Activated CD8-positive, alpha-beta T cell treated with anti-CD3 and anti-CD28 coated beads for 36 hours (primary cell): ENCODE data around the gene RPAIN. TPM values are rescaled to one million over a fixed set of nuclear protein-coding genes. Genes with fewer than 3 reads are reported as not detected.

Experiments used
- ATAC-seq: fragments of 200-7000 bp; cut with Tn5 transposase; one replicate; pipeline ENCODE4 v1.10.0; 2021; ENCODE audit warnings: mild to moderate bottlenecking, moderate library complexity
- CTCF ChIA-PET: fragments of 350-600 bp; sonication (Branson Sonifier 250); formaldehyde crosslinking; loops from one replicate; lab custom pipeline; 2021; ENCODE audit warnings: antibody characterized with exemption; lab: Charles Lee
- POLR2A ChIA-PET: fragments of 350-600 bp; sonication (Branson Sonifier 250); formaldehyde crosslinking; loops from one replicate; lab custom pipeline; 2021; ENCODE audit warnings: antibody characterized with exemption; lab: Charles Lee
- DNase-seq: peaks from one replicate; pipeline ENCODE4 v3.0.0-alpha.2; 2020
- H3K27ac Mint-ChIP-seq: one replicate; pipeline ENCODE4 v1.8.0; 2021; ENCODE audit warnings: mild to moderate bottlenecking, mixed read lengths
- H3K27me3 Mint-ChIP-seq: one replicate; pipeline ENCODE4 v1.8.0; 2021; ENCODE audit warnings: mixed read lengths
- H3K36me3 Mint-ChIP-seq: one replicate; pipeline ENCODE4 v1.8.0; 2021; ENCODE audit warnings: low read depth, mixed read lengths
- H3K4me1 Mint-ChIP-seq: one replicate; pipeline ENCODE4 v1.8.0; 2021; ENCODE audit warnings: low read depth, mixed read lengths
- H3K4me3 Mint-ChIP-seq: one replicate; pipeline ENCODE4 v1.8.0; 2021; ENCODE audit warnings: mild to moderate bottlenecking, moderate library complexity, mixed read lengths
- H3K9me3 Mint-ChIP-seq: one replicate; pipeline ENCODE4 v1.8.0; 2021; ENCODE audit warnings: mixed read lengths
- intact Hi-C: fragments of 100-400 bp; cut with micrococcal nuclease; formaldehyde crosslinking; loops from one replicate; pipeline ENCODE4 v1.10.0; 2022
- total RNA-seq, 2 experiments: library from RNA; stranded (reverse); gene quantifications; one replicate each; pipeline ENCODE4 v1.2.3, GENCODE V29; 2021
- TF ChIP-seq, protein P1 (sequence below): fragments of 200-600 bp; IDR thresholded peaks from one replicate; pipeline ENCODE4 v1.8.0; 2022; ENCODE audit warnings: antibody characterized with exemption, mild to moderate bottlenecking

The RPAIN gene
- total RNA-seq, 2 experiments from 2014 or later: 56.9 to 61.4 TPM

GRCh38 chr17:5422505-5422904, 2.5 kb downstream of the RPAIN start:
- POLR2A ChIA-PET: interaction anchor here (0.9 to 1.5 kb wide), 3 partner anchors 10 to 18 kb away, joined by 3 to 6 read pairs (median 3); no protein-coding TSS in a partner anchor
- TF ChIP-seq, protein P1, sequence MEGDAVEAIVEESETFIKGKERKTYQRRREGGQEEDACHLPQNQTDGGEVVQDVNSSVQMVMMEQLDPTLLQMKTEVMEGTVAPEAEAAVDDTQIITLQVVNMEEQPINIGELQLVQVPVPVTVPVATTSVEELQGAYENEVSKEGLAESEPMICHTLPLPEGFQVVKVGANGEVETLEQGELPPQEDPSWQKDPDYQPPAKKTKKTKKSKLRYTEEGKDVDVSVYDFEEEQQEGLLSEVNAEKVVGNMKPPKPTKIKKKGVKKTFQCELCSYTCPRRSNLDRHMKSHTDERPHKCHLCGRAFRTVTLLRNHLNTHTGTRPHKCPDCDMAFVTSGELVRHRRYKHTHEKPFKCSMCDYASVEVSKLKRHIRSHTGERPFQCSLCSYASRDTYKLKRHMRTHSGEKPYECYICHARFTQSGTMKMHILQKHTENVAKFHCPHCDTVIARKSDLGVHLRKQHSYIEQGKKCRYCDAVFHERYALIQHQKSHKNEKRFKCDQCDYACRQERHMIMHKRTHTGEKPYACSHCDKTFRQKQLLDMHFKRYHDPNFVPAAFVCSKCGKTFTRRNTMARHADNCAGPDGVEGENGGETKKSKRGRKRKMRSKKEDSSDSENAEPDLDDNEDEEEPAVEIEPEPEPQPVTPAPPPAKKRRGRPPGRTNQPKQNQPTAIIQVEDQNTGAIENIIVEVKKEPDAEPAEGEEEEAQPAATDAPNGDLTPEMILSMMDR: no peak
- Mint-ChIP-seq H3K4me1 (peaks cover 34% of the 10 kb centered on the region), H3K36me3 (peaks cover 56% of the 10 kb centered on the region), H3K9me3 (no peaks in the 10 kb centered on the region), H3K27ac (no peak overlapping the region), H3K27me3 (no peaks in the 10 kb centered on the region), H3K4me3 (no peak overlapping the region)
- intact Hi-C loops: no loop called here
- no peak for DNase-seq
- CTCF ChIA-PET: interaction anchor here (0.7 to 1.0 kb wide), 3 partner anchors 10 to 16 kb away, joined by 3 read pairs; partner anchors contain the start of gene C1QBP
- no peak for ATAC-seq

GRCh38 chr17:5424909-5425308, 4.9 kb downstream of the RPAIN start:
- intact Hi-C loops: no loop called here

DNA sequence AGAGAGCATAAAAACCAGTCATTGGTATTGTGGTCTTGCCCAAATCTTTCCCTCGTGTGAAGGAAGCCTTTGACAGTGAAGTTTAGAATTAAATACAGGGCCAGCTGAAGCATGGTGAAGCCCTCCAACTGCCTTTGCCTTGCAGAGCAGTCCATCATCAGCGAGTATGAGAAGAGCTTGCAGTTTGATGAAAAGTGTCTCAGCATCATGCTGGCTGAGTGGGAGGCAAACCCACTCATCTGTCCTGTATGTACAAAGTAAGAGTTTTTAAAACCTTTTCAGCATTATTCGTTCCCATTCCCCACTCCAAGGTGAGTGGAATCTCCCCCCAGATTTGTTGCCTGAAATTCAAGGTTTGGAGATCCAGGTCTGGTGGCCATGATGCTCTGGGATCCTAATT, 5.8 kb downstream of the RPAIN start:
- ATAC-seq (no peak), DNase-seq (no peak)
- POLR2A ChIA-PET: interaction anchor here (1.8 kb wide), 1 partner anchor 9 kb away, joined by 7 read pairs; no protein-coding TSS in a partner anchor
- intact Hi-C loops: no loop called here
- Mint-ChIP-seq H3K36me3 (peaks cover 49% of the 10 kb centered on the region), H3K9me3 (no peaks in the 10 kb centered on the region), H3K27ac (no peak overlapping the region), H3K27me3 (no peaks in the 10 kb centered on the region), H3K4me1 (peaks cover 32% of the 10 kb centered on the region), H3K4me3 (no peak overlapping the region)
- TF ChIP-seq, protein P1: no peak
- CTCF ChIA-PET: interaction anchor here (7.7 kb wide), 1 partner anchor 13 kb away, joined by 68 read pairs; the partner anchor contains the start of gene C1QBP

More at GRCh38 chr17:5424909-5425308, 4.9 kb downstream of the RPAIN start:
- no peak overlapping the region for H3K4me3 Mint-ChIP-seq
- H3K27ac Mint-ChIP-seq: no peak overlapping the region
- CTCF ChIA-PET: interaction anchor here (7.7 kb wide), 1 partner anchor 14 kb away, joined by 68 read pairs; the partner anchor contains the start of gene C1QBP
- POLR2A ChIA-PET: interaction anchor here (1.1 to 1.8 kb wide), 2 partner anchors 10 to 29 kb away, joined by 3 to 7 read pairs; no protein-coding TSS in a partner anchor
- no peaks in the 10 kb centered on the region for H3K27me3 Mint-ChIP-seq
- DNase-seq (no peak), ATAC-seq (no peak)
- TF ChIP-seq, protein P1: no peak
- peaks cover 30% of the 10 kb centered on the region for H3K4me1 Mint-ChIP-seq
- H3K9me3 Mint-ChIP-seq: no peaks in the 10 kb centered on the region
- peaks cover 50% of the 10 kb centered on the region for H3K36me3 Mint-ChIP-seq

- no peaks in the 10 kb centered on the region for H3K9me3 Mint-ChIP-seq
- peak overlapping the region; percentile 43 for H3K27ac Mint-ChIP-seq
- no peak for DNase-seq
- no peak overlapping the region for H3K4me3 Mint-ChIP-seq
- ATAC-seq: no peak
- TF ChIP-seq, protein P1: no peak
- peaks cover 53% of the 10 kb centered on the region for H3K36me3 Mint-ChIP-seq
- ChIA-PET CTCF (interaction anchor here (7.7 kb wide), 1 partner anchor 9 kb away, joined by 68 read pairs; the partner anchor contains the start of gene C1QBP), POLR2A (interaction anchor here (0.7 to 2.7 kb wide), 6 partner anchors 9 to 38 kb away, joined by 3 to 9 read pairs (median 4); partner anchors contain the start of genes C1QBP, NUP88 and RPAIN)
- H3K4me1 Mint-ChIP-seq: peaks cover 15% of the 10 kb centered on the region
- no peaks in the 10 kb centered on the region for H3K27me3 Mint-ChIP-seq
- intact Hi-C loops: no loop called here
Measured at GRCh38 chr17:5429191-5429887, 9.4 kb downstream of the RPAIN start.
